Liver (tissue), 3 donors: ENCODE measurements around the gene EIF3CL.
"Not testable (repeated sequence)": the region's sequence is repeated elsewhere in the genome, so short reads cannot be mapped to it uniquely, and the experiment has no call there.

Experiments used
- CTCF ChIP-seq: fragments of 150-350 bp; IDR thresholded peaks from 2 replicates; pipeline ENCODE4 v1.5.1; 2017; ENCODE audit warnings: improper control_type of control experiment, low read depth, low read length; ENCODE audit not compliant: missing input control
- RAD21 ChIP-seq, 2 donors: IDR thresholded peaks; 2 replicates each; pipeline ENCODE4 v1.6.1; 2016; ENCODE audit warnings: antibody characterized with exemption in 2 of 2, mild to moderate bottlenecking in 2 of 2
- REST ChIP-seq: IDR thresholded peaks from 2 replicates; pipeline ENCODE4 v1.6.1; 2016; ENCODE audit warnings: antibody characterized with exemption, mild to moderate bottlenecking
- donor health status: healthy.
- donor health status: healthy.

GRCh38 chr16:28382177-28382867 is 21.3 kb downstream of the EIF3CL start:
- not testable (repeated sequence) for TF ChIP-seq CTCF; REST; RAD21 (IDR thresholded peaks at IDR 0.05)
